NB4 (cell line): Measurements from ENCODE around the gene RSPRY1.

Source experiments
- POLR2A ChIP-seq: IDR thresholded peaks from 2 replicates; pipeline ENCODE4 v1.6.1; 2011; ENCODE audit warnings: mild to moderate bottlenecking; ENCODE audit not compliant: insufficient read length; ENCODE audit errors: extremely low read depth
- TF ChIP-seq, protein P1 (sequence below): IDR thresholded peaks from one replicate; pipeline ENCODE4 v1.5.1; 2012; ENCODE audit warnings: low read depth, low read length

- no peak for TF ChIP-seq POLR2A
- TF ChIP-seq, protein P1, sequence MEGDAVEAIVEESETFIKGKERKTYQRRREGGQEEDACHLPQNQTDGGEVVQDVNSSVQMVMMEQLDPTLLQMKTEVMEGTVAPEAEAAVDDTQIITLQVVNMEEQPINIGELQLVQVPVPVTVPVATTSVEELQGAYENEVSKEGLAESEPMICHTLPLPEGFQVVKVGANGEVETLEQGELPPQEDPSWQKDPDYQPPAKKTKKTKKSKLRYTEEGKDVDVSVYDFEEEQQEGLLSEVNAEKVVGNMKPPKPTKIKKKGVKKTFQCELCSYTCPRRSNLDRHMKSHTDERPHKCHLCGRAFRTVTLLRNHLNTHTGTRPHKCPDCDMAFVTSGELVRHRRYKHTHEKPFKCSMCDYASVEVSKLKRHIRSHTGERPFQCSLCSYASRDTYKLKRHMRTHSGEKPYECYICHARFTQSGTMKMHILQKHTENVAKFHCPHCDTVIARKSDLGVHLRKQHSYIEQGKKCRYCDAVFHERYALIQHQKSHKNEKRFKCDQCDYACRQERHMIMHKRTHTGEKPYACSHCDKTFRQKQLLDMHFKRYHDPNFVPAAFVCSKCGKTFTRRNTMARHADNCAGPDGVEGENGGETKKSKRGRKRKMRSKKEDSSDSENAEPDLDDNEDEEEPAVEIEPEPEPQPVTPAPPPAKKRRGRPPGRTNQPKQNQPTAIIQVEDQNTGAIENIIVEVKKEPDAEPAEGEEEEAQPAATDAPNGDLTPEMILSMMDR: no peak
Observed at GRCh38 chr16:57238682-57239081, 52.6 kb downstream of the RSPRY1 start.
